ENCODE measurements around the gene PEPD.

Gene PEPD

GRCh38 chr19:33456845-33457220 lies 64.8 kb downstream of the PEPD start:
- no peak for TF ChIP-seq CTCF (IDR thresholded peaks at IDR 0.05; ENCODE audit: low read depth, low read length, missing control alignments)
- no peak for DNase-seq (ENCODE audit: extremely low read depth, low read depth)
- H3K4me3 ChIP-seq (replicated peaks; ENCODE audit: low read depth, low read length), result no peak overlapping the region

GRCh38 chr19:33456076-33456844 lies 65.3 kb downstream of the PEPD start:
- no peak overlapping the region for H3K4me3 ChIP-seq (replicated peaks; ENCODE audit: low read depth, low read length)
- no peak for TF ChIP-seq CTCF (IDR thresholded peaks at IDR 0.05; ENCODE audit: low read depth, low read length, missing control alignments)
- DNase-seq (ENCODE audit: extremely low read depth, low read depth), result no peak

- no peak for DNase-seq (ENCODE audit: extremely low read depth, low read depth)
- TF ChIP-seq CTCF (IDR thresholded peaks at IDR 0.05; ENCODE audit: low read depth, low read length, missing control alignments), result no peak
- no peak overlapping the region for H3K4me3 ChIP-seq (replicated peaks; ENCODE audit: low read depth, low read length)
Measured at GRCh38 chr19:33453265-33453664, 68.3 kb downstream of the PEPD start.

GRCh38 chr19:33450689-33451088 lies 70.9 kb downstream of the PEPD start:
- no peak for DNase-seq (ENCODE audit: extremely low read depth, low read depth)
- no peak overlapping the region for H3K4me3 ChIP-seq (replicated peaks; ENCODE audit: low read depth, low read length)
- TF ChIP-seq CTCF (IDR thresholded peaks at IDR 0.05; ENCODE audit: low read depth, low read length, missing control alignments), result no peak

- no peak overlapping the region for H3K4me3 ChIP-seq (replicated peaks; ENCODE audit: low read depth, low read length)
- no peak for DNase-seq (ENCODE audit: extremely low read depth, low read depth)
- TF ChIP-seq CTCF (IDR thresholded peaks at IDR 0.05; ENCODE audit: low read depth, low read length, missing control alignments), result no peak
Measured at GRCh38 chr19:33449799-33450198, 71.8 kb downstream of the PEPD start.

- no peak overlapping the region for H3K4me3 ChIP-seq (replicated peaks; ENCODE audit: low read depth, low read length)
- TF ChIP-seq CTCF (IDR thresholded peaks at IDR 0.05; ENCODE audit: low read depth, low read length, missing control alignments), result no peak
- DNase-seq (ENCODE audit: extremely low read depth, low read depth), result no peak
Measured at GRCh38 chr19:33448159-33448516, 73.5 kb downstream of the PEPD start.
